ENCODE measurements around the gene IKZF5.
A peak's percentile ranks its signal among the peaks of the same experiment; 100 is the strongest.

IKZF5 gene

DNA sequence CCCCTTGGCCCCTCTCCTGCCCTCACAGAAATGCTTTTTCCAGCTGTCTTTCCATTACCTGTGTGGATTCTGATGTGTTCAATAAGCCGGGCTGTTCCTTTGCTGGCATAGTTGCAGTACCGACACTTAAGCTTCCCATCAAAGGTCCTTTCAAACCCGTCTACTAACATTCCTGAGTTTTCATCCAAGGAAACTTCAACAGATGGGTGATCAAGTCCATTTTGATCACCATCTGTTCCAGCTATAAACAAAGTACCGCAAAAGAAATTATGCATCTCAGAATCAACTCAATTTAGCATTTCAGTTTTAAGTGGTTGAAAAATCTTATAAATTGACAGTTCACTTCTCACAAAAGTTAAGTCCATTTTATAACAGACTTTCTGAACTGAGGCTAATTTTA is 12.7 kb downstream of the IKZF5 start:
- no peak overlapping the region for H3K27ac ChIP-seq (ENCODE audit: low read depth, low read length)

DNA sequence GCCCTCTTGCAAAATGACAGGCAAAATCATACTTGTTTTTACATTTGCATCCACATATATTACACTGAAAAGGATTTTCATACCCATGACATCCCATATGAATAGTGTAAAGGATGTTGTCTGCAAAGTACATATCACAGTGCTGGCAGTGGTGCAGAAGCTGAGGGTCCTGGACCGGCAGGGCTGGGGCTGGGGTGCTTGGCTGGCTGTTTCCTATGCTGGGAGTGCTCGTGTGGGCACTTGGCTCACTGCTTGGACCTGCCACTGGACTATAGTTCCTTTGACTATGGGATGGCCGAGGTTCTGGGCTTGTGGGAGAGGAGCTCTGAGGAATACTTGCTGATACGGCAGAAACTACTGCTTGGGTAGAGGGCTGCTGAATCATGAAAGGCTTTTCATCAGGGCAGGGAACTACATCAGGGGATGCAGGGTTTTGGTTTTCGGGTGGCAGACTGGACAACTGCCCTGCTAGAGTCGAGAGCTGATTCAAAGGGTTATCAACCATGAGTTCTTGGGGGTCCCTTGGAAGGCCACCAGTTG is 14.7 kb downstream of the IKZF5 start:
- no peak overlapping the region for H3K4me3 ChIP-seq (ENCODE audit: low read depth in 1 of 2, low read length in 2 of 2)
- peaks cover 46% of the 10 kb centered on the region for H3K36me3 ChIP-seq (ENCODE audit: insufficient read depth, low read length)
- H3K27ac ChIP-seq (ENCODE audit: low read depth, low read length): no peak overlapping the region
- H3K27me3 ChIP-seq (ENCODE audit: control insufficient read depth in 1 of 2, insufficient read depth in 2 of 2, low read length in 2 of 2): no peaks in the 10 kb centered on the region
- no peak overlapping the region for H3K9ac ChIP-seq (ENCODE audit: low read length)
- no peaks in the 10 kb centered on the region for H3K4me1 ChIP-seq (ENCODE audit: insufficient read depth, low read length)
- H3K9me3 ChIP-seq (ENCODE audit: low read length): no peaks in the 10 kb centered on the region

More for the DNA sequence above, 12.7 kb downstream of the IKZF5 start:
- Histone ChIP-seq H3K36me3 (ENCODE audit: insufficient read depth, low read length) (peaks cover 46% of the 10 kb centered on the region), H3K9ac (ENCODE audit: low read length) (no peak overlapping the region), H3K27me3 (ENCODE audit: control insufficient read depth in 1 of 2, insufficient read depth in 2 of 2, low read length in 2 of 2) (no peaks in the 10 kb centered on the region), H3K4me3 (ENCODE audit: low read depth in 1 of 2, low read length in 2 of 2) (no peak overlapping the region), H3K9me3 (ENCODE audit: low read length) (no peaks in the 10 kb centered on the region), H3K4me1 (ENCODE audit: insufficient read depth, low read length) (peaks cover 5% of the 10 kb centered on the region)

DNA sequence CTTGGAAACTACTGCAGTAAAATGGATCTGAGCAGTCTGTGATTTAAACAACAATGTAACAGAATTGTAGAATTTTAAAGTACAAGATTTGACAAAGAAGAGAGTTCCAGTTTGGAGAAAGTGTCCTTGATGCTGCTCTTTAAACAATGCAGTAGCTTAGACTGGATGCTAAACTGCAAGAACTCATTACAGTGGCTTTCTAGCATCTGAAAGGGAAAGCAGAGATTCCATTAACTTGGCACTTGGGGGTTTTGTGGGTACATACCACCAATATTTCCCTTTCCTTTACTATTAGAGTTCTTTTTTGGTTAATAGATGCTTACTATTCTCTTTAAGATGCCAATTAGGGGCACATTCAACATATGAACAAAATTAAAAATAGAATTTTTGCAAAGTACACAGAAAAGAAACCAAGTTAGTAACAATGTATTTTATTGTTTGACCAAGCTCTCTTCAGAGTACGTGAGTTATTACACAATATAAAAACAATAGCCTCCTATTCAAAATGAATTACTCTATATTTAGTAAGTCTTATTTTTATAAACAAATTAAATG is 16.5 kb downstream of the IKZF5 start:
- Histone ChIP-seq H3K27ac (ENCODE audit: low read depth, low read length) (no peak overlapping the region), H3K36me3 (ENCODE audit: insufficient read depth, low read length) (peaks cover 34% of the 10 kb centered on the region), H3K4me3 (ENCODE audit: low read depth in 1 of 2, low read length in 2 of 2) (no peak overlapping the region), H3K27me3 (ENCODE audit: control insufficient read depth in 1 of 2, insufficient read depth in 2 of 2, low read length in 2 of 2) (no peaks in the 10 kb centered on the region), H3K9ac (ENCODE audit: low read length) (no peak overlapping the region), H3K4me1 (ENCODE audit: insufficient read depth, low read length) (no peaks in the 10 kb centered on the region), H3K9me3 (ENCODE audit: low read length) (no peaks in the 10 kb centered on the region)

DNA sequence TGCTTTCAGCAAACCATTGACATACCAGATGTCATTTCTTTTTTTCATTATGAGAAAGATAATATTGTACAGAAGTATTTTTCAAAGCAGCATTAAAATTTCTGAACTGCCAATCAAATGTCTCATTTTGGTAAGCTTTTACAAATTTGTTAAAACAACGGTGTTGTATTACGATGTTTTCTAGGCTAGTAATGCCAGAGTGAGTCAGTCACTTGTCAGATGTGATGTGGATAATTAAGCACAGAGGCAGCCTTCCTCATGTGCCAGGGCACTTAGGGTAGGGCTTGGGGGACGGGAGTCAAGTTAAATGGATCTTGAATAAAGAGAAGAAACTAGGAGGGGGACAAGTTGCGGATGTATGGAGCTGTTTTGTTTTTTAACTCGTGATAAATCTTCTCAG is 18.3 kb downstream of the IKZF5 start:
- no peak overlapping the region for H3K4me3 ChIP-seq (ENCODE audit: low read depth in 1 of 2, low read length in 2 of 2)
- peaks cover 18% of the 10 kb centered on the region for H3K36me3 ChIP-seq (ENCODE audit: insufficient read depth, low read length)
- H3K27ac ChIP-seq (ENCODE audit: low read depth, low read length): no peak overlapping the region
- no peaks in the 10 kb centered on the region for H3K9me3 ChIP-seq (ENCODE audit: low read length)
- no peaks in the 10 kb centered on the region for H3K27me3 ChIP-seq (ENCODE audit: control insufficient read depth in 1 of 2, insufficient read depth in 2 of 2, low read length in 2 of 2)
- H3K4me1 ChIP-seq (ENCODE audit: insufficient read depth, low read length): no peaks in the 10 kb centered on the region
- no peak overlapping the region for H3K9ac ChIP-seq (ENCODE audit: low read length)

DNA sequence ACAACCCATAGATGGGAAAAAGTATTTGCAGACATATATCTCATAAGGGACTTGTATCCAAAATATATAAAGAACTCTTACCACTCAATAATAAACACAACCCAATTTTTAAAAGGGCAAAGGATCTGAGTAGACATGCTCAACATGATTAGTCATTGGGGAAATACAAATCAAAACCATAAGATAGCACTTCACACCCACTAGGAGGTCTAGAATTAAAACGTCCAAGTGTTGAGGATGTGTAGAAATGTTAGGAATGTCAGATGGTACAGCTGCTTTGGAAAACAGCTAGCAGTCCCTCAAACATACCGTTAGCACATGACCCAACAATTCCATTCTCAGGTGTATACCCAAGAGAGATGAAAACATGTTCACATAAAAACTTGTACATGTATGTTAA is 20.1 kb downstream of the IKZF5 start:
- no peaks in the 10 kb centered on the region for H3K27me3 ChIP-seq (ENCODE audit: control insufficient read depth in 1 of 2, insufficient read depth in 2 of 2, low read length in 2 of 2)
- no peak overlapping the region for H3K9ac ChIP-seq (ENCODE audit: low read length)
- peaks cover 4% of the 10 kb centered on the region for H3K36me3 ChIP-seq (ENCODE audit: insufficient read depth, low read length)
- no peaks in the 10 kb centered on the region for H3K4me1 ChIP-seq (ENCODE audit: insufficient read depth, low read length)
- no peak overlapping the region for H3K27ac ChIP-seq (ENCODE audit: low read depth, low read length)
- no peak overlapping the region for H3K4me3 ChIP-seq (ENCODE audit: low read depth in 1 of 2, low read length in 2 of 2)
- no peaks in the 10 kb centered on the region for H3K9me3 ChIP-seq (ENCODE audit: low read length)

DNA sequence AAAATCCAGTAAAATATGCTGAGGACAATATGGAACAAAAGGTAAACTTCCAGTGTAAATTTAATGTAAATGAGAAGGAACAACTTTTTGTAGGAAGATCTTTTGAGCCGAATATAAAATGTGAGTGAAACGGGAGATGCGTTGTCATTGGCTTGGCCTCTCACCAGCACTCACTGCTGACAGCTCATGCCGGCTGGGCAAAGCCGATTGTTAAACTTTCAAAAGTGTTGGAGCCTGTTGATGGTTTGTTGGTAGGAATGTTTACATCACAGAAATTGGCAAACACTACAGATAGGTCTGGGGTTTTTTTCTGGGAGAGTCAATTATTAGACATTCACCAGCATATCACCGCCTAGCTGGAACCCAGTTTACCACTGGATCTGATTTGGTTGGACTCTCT is 22.3 kb downstream of the IKZF5 start:
- H3K27me3 ChIP-seq (ENCODE audit: control insufficient read depth in 1 of 2, insufficient read depth in 2 of 2, low read length in 2 of 2): no peaks in the 10 kb centered on the region
- no peaks in the 10 kb centered on the region for H3K36me3 ChIP-seq (ENCODE audit: insufficient read depth, low read length)
- H3K4me3 ChIP-seq (ENCODE audit: low read depth in 1 of 2, low read length in 2 of 2): no peak overlapping the region
- no peaks in the 10 kb centered on the region for H3K9me3 ChIP-seq (ENCODE audit: low read length)
- H3K27ac ChIP-seq (ENCODE audit: low read depth, low read length): no peak overlapping the region
- H3K4me1 ChIP-seq (ENCODE audit: insufficient read depth, low read length): no peaks in the 10 kb centered on the region
- H3K9ac ChIP-seq (ENCODE audit: low read length): no peak overlapping the region

DNA sequence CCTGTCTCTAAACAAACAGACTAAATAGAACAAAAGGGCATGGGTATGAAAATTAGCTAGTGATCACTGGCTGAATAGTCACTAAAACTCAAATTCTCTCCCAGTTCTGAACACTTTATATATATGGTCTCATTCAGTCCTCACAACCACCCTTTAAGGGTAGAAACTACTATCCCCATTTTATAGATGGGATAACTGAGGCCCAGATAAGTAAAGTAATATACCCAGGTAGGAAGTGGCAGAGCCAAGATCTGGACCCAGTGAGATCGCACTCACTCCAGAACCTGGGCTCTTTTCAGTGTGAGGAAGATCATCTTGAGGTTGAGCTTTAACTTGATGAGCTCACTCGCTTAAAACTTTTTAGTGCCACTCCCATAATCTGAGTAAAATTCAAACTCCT is 23.9 kb downstream of the IKZF5 start:
- Histone ChIP-seq H3K27me3 (ENCODE audit: control insufficient read depth in 1 of 2, insufficient read depth in 2 of 2, low read length in 2 of 2) (no peaks in the 10 kb centered on the region), H3K27ac (ENCODE audit: low read depth, low read length) (no peak overlapping the region), H3K9me3 (ENCODE audit: low read length) (no peaks in the 10 kb centered on the region), H3K36me3 (ENCODE audit: insufficient read depth, low read length) (no peaks in the 10 kb centered on the region), H3K4me3 (ENCODE audit: low read depth in 1 of 2, low read length in 2 of 2) (no peak overlapping the region), H3K4me1 (ENCODE audit: insufficient read depth, low read length) (peaks cover 8% of the 10 kb centered on the region), H3K9ac (ENCODE audit: low read length) (no peak overlapping the region)

DNA sequence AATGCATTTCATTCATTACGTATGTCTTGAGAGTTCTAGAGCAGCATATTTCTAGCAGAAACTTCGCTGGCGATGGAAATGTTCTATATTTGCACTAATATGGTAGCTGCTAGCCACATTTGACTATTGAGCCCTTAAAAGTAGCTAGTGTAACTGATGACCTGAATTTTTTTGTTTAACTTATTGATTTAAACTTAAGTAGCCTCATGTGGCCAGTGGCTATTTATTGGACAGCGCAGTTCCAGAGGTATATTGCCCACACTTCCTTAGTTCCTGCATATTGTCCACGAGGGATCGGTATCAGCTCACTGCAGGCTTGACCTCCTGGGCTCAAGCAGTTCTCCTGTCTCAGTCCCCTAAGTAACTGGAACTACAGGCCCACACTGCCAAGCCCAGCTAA is 24.7 kb downstream of the IKZF5 start:
- Histone ChIP-seq H3K9me3 (ENCODE audit: low read length) (no peaks in the 10 kb centered on the region), H3K4me3 (ENCODE audit: low read depth in 1 of 2, low read length in 2 of 2) (no peak overlapping the region), H3K27ac (ENCODE audit: low read depth, low read length) (no peak overlapping the region), H3K4me1 (ENCODE audit: insufficient read depth, low read length) (peaks cover 12% of the 10 kb centered on the region), H3K36me3 (ENCODE audit: insufficient read depth, low read length) (no peaks in the 10 kb centered on the region), H3K9ac (ENCODE audit: low read length) (no peak overlapping the region), H3K27me3 (ENCODE audit: control insufficient read depth in 1 of 2, insufficient read depth in 2 of 2, low read length in 2 of 2) (no peaks in the 10 kb centered on the region)

DNA sequence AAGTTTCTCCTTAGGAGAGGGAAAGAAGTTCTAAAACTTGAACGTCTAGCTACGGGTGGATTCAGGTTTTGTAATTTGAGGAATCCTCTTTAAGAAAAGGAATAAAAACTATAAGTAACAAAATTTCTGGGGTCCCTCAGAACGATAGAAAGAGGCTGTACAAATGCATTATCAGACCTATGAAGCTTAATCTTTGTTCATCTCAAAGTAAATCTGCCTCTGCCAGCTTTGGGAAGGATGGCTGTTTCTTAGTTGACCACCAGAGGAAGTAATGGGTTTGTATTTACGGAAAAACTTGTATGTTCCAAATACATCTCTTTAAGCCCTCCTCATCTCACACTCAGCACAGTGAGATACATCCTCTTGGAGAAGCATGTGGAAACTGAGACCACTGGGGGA is 27.5 kb downstream of the IKZF5 start:
- no peaks in the 10 kb centered on the region for H3K36me3 ChIP-seq (ENCODE audit: insufficient read depth, low read length)
- H3K9me3 ChIP-seq (ENCODE audit: low read length): no peaks in the 10 kb centered on the region
- H3K4me3 ChIP-seq (ENCODE audit: low read depth in 1 of 2, low read length in 2 of 2): peak overlapping the region; percentile 25 to 62
- H3K9ac ChIP-seq (ENCODE audit: low read length): no peak overlapping the region
- no peak overlapping the region for H3K27ac ChIP-seq (ENCODE audit: low read depth, low read length)
- H3K4me1 ChIP-seq (ENCODE audit: insufficient read depth, low read length): peaks cover 12% of the 10 kb centered on the region
- H3K27me3 ChIP-seq (ENCODE audit: control insufficient read depth in 1 of 2, insufficient read depth in 2 of 2, low read length in 2 of 2): no peaks in the 10 kb centered on the region

DNA sequence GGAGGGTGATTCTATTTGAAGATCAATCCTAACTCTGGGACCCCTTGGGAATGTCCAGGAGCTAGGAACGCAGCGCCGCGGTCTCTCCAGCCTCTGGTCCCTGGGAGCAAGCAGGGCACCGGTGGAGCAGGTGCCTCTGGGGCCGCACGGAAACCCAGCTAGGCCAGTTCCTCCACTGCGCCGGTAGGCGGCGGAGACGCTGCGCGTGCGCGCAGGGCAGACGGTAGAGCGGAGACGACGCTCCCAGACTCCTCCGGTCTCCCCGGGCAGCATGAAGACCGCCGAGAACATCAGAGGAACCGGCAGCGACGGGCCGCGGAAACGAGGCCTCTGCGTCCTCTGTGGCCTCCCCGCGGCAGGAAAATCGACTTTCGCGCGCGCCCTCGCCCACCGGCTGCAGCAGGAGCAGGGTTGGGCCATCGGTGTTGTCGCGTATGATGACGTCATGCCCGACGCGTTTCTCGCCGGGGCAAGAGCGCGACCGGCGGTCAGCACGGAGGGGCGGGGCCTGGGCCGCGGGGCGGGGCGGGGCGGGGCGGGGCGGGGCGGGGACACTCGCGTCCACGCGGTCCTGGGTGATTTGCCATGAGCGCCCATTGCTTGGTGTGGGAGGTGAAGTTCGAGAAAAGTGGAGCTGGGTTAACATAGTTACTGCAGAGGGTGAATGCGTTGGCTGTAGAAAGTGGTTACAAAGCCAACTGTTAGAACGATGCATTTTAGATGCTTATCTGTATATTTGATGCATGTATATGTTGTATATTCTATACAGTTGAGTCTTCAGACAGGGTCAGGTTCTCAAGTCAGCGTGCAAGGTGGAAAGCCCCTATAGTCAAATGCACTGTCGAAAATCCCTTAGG is 28.2 kb downstream of the IKZF5 start, which contains the start of gene PSTK:
TSS of gene PSTK (plus strand) at position 193 of the 857 bp plus-strand sequence. CDS start at position 272, 79 bp downstream.
- peak within 1 kb of the TSS; percentile 49 to 62 for H3K4me3 ChIP-seq (ENCODE audit: low read depth in 1 of 2, low read length in 2 of 2)
- no peaks in the 10 kb centered on the region for H3K27me3 ChIP-seq (ENCODE audit: control insufficient read depth in 1 of 2, insufficient read depth in 2 of 2, low read length in 2 of 2)
- no peaks in the 10 kb centered on the region for H3K36me3 ChIP-seq (ENCODE audit: insufficient read depth, low read length)
- H3K9me3 ChIP-seq (ENCODE audit: low read length): no peaks in the 10 kb centered on the region
- peak within 1 kb of the TSS; percentile 67 for H3K27ac ChIP-seq (ENCODE audit: low read depth, low read length)
- peaks cover 12% of the 10 kb centered on the region for H3K4me1 ChIP-seq (ENCODE audit: insufficient read depth, low read length)
- H3K9ac ChIP-seq (ENCODE audit: low read length): peak within 1 kb of the TSS; percentile 22

DNA sequence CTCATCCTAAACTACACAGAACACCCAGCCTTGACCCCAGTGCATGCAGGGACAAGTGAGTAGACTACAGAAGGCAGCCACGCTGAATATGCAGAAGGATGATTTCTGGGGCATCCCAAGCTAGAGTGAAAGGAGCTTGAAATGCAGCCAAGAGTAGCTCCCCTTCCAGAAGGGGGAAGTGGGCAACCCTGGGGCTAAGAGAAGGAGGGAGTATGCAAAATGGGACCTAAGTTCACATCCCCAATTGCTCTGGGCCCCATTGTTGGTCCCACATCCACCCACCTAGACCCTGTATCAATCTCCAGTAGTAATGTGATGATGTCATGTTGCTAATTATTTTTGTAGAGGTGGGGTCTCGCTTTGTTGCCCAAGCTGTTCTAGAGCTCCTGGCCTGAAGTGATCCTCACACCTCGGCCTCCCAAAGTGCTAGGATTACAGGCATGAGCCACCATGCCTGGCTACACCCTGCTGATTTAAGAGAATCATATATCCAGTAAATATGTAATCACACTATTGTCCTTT is 34.0 kb downstream of the IKZF5 start:
- no peaks in the 10 kb centered on the region for H3K9me3 ChIP-seq (ENCODE audit: low read length)
- no peak overlapping the region for H3K27ac ChIP-seq (ENCODE audit: low read depth, low read length)
- no peak overlapping the region for H3K9ac ChIP-seq (ENCODE audit: low read length)
- H3K27me3 ChIP-seq (ENCODE audit: control insufficient read depth in 1 of 2, insufficient read depth in 2 of 2, low read length in 2 of 2): no peaks in the 10 kb centered on the region
- H3K4me3 ChIP-seq (ENCODE audit: low read depth in 1 of 2, low read length in 2 of 2): no peak overlapping the region
- H3K36me3 ChIP-seq (ENCODE audit: insufficient read depth, low read length): no peaks in the 10 kb centered on the region
- H3K4me1 ChIP-seq (ENCODE audit: insufficient read depth, low read length): peaks cover 3% of the 10 kb centered on the region

Data from muscle layer of colon (tissue), 2 donors.